Raji (cell line): ENCODE results near the gene DIS3L2.

Source experiments
- POLR2A ChIP-seq: IDR thresholded peaks from 2 replicates; pipeline ENCODE4 v1.6.1; 2011; ENCODE audit warnings: low read depth, low read length, control low read depth; ENCODE audit not compliant: insufficient read depth

DIS3L2 gene

GRCh38 chr2:232085826-232086425 is 124.4 kb downstream of the DIS3L2 start:
- TF ChIP-seq POLR2A, result no peak

GRCh38 chr2:232088771-232089170 is 127.3 kb downstream of the DIS3L2 start:
- no peak for TF ChIP-seq POLR2A

GRCh38 chr2:232094201-232094600 is 132.7 kb downstream of the DIS3L2 start:
- no peak for TF ChIP-seq POLR2A

- TF ChIP-seq POLR2A, result no peak
Measured at GRCh38 chr2:232094883-232095282, 133.4 kb downstream of the DIS3L2 start.

- TF ChIP-seq POLR2A, result no peak
Measured at GRCh38 chr2:232097260-232097659, 135.7 kb downstream of the DIS3L2 start.

- no peak for TF ChIP-seq POLR2A
Measured at GRCh38 chr2:232097758-232098157, 136.2 kb downstream of the DIS3L2 start.

GRCh38 chr2:232102380-232102779 is 140.9 kb downstream of the DIS3L2 start:
- TF ChIP-seq POLR2A, result no peak

- TF ChIP-seq POLR2A, result no peak
Measured at GRCh38 chr2:232103140-232103737, 141.7 kb downstream of the DIS3L2 start.

- TF ChIP-seq POLR2A, result no peak
Measured at GRCh38 chr2:232104076-232104646, 142.6 kb downstream of the DIS3L2 start.

- TF ChIP-seq POLR2A, result no peak
Measured at GRCh38 chr2:232111551-232111950, 150.0 kb downstream of the DIS3L2 start.

GRCh38 chr2:232113821-232114220 is 152.3 kb downstream of the DIS3L2 start:
- TF ChIP-seq POLR2A, result no peak

GRCh38 chr2:232116852-232117251 is 155.3 kb downstream of the DIS3L2 start:
- no peak for TF ChIP-seq POLR2A

GRCh38 chr2:232117413-232117812 is 155.9 kb downstream of the DIS3L2 start:
- no peak for TF ChIP-seq POLR2A

GRCh38 chr2:232120911-232121310 is 159.4 kb downstream of the DIS3L2 start:
- TF ChIP-seq POLR2A, result no peak

- no peak for TF ChIP-seq POLR2A
Measured at GRCh38 chr2:232124309-232124708, 162.8 kb downstream of the DIS3L2 start.

- no peak for TF ChIP-seq POLR2A
Measured at GRCh38 chr2:232126301-232127099, 165.0 kb downstream of the DIS3L2 start.

GRCh38 chr2:232129483-232129882 is 168.0 kb downstream of the DIS3L2 start:
- no peak for TF ChIP-seq POLR2A

- no peak for TF ChIP-seq POLR2A
Measured at GRCh38 chr2:232132181-232132580, 170.7 kb downstream of the DIS3L2 start.
